ENCODE data around the gene NADK. TPM values are rescaled to one million over a fixed set of nuclear protein-coding genes. Genes with fewer than 3 reads are reported as not detected.
"Not testable (repeated sequence)": the region's sequence is repeated elsewhere in the genome, so short reads cannot be mapped to it uniquely, and the experiment has no call there.

NADK gene
- total RNA-seq, 1 experiment from 2014 or later: 93.4 TPM

GRCh38 chr1:1738799-1739337 is 39.4 kb downstream of the NADK start:
- H3K79me2 ChIP-seq (ENCODE audit: insufficient read depth, low read length); H3K4me1 ChIP-seq (ENCODE audit: control insufficient read depth in 1 of 2, insufficient read depth in 2 of 2, low read length in 2 of 2); CTCF ChIA-PET; H3K9ac ChIP-seq (ENCODE audit: low read length); H2AFZ ChIP-seq (ENCODE audit: low read depth, low read length, poor library complexity, severe bottlenecking); H3K4me2 ChIP-seq (ENCODE audit: low read length); H3K36me3 ChIP-seq (ENCODE audit: control insufficient read depth in 1 of 2, insufficient read depth in 2 of 2, low read length in 2 of 2); intact Hi-C loops (cut with micrococcal nuclease); H3K27ac ChIP-seq (ENCODE audit: low read depth, low read length); DNase-seq (ENCODE audit: low read depth, low spot score); ATAC-seq; H3K9me2 ChIP-seq (ENCODE audit: insufficient read depth); H3K9me3 ChIP-seq (ENCODE audit: control insufficient read depth in 1 of 2, insufficient read depth in 1 of 2, low read depth in 1 of 2, low read length in 2 of 2); BruUV-seq (replicated peaks); H3K27me3 ChIP-seq (ENCODE audit: insufficient read depth, low read length); H3K4me3 ChIP-seq (replicated peaks in 1 of 2; ENCODE audit: low read depth in 1 of 2, low read length in 2 of 2); POLR2A ChIA-PET; H4K20me1 ChIP-seq (ENCODE audit: insufficient read depth); RAD21 ChIA-PET (ENCODE audit: low non-redundant PET in 1 of 2, low total read pairs in 2 of 2, uncharacterized antibody in 2 of 2, unreplicated experiment in 2 of 2): not testable (repeated sequence)

- H3K9ac ChIP-seq (ENCODE audit: low read length); H3K9me2 ChIP-seq (ENCODE audit: insufficient read depth); RAD21 ChIA-PET (ENCODE audit: low non-redundant PET in 1 of 2, low total read pairs in 2 of 2, uncharacterized antibody in 2 of 2, unreplicated experiment in 2 of 2); H3K79me2 ChIP-seq (ENCODE audit: insufficient read depth, low read length); H3K4me1 ChIP-seq (ENCODE audit: control insufficient read depth in 1 of 2, insufficient read depth in 2 of 2, low read length in 2 of 2); H3K9me3 ChIP-seq (ENCODE audit: control insufficient read depth in 1 of 2, insufficient read depth in 1 of 2, low read depth in 1 of 2, low read length in 2 of 2); H3K36me3 ChIP-seq (ENCODE audit: control insufficient read depth in 1 of 2, insufficient read depth in 2 of 2, low read length in 2 of 2); H3K27ac ChIP-seq (ENCODE audit: low read depth, low read length); H3K27me3 ChIP-seq (ENCODE audit: insufficient read depth, low read length); DNase-seq (ENCODE audit: low read depth, low spot score); ATAC-seq; BruUV-seq (replicated peaks); intact Hi-C loops (cut with micrococcal nuclease); H3K4me3 ChIP-seq (replicated peaks in 1 of 2; ENCODE audit: low read depth in 1 of 2, low read length in 2 of 2); H2AFZ ChIP-seq (ENCODE audit: low read depth, low read length, poor library complexity, severe bottlenecking); POLR2A ChIA-PET; H3K4me2 ChIP-seq (ENCODE audit: low read length); CTCF ChIA-PET; H4K20me1 ChIP-seq (ENCODE audit: insufficient read depth): not testable (repeated sequence)
These were observed 40.3 kb downstream of the NADK start for GRCh38 chr1:1737675-1738590.

GRCh38 chr1:1732381-1732780 is 45.9 kb downstream of the NADK start:
- Histone ChIP-seq H3K9me2 (ENCODE audit: insufficient read depth) (no peaks in the 10 kb centered on the region), H3K36me3 (ENCODE audit: control insufficient read depth in 1 of 2, insufficient read depth in 2 of 2, low read length in 2 of 2) (peaks cover 0 to 4% of the 10 kb centered on the region in 2 experiments; a peak in 1 of 4 replicates), H3K4me1 (ENCODE audit: control insufficient read depth in 1 of 2, insufficient read depth in 2 of 2, low read length in 2 of 2) (no peaks in the 10 kb centered on the region), H2AFZ (ENCODE audit: low read depth, low read length, poor library complexity, severe bottlenecking) (no peak overlapping the region), H4K20me1 (ENCODE audit: insufficient read depth) (no peaks in the 10 kb centered on the region), H3K27ac (ENCODE audit: low read depth, low read length) (no peak overlapping the region), H3K4me3 (replicated peaks in 1 of 2; ENCODE audit: low read depth in 1 of 2, low read length in 2 of 2) (no peak overlapping the region), H3K9me3 (ENCODE audit: control insufficient read depth in 1 of 2, insufficient read depth in 1 of 2, low read depth in 1 of 2, low read length in 2 of 2) (no peaks in the 10 kb centered on the region), H3K9ac (ENCODE audit: low read length) (no peak overlapping the region), H3K4me2 (ENCODE audit: low read length) (no peak overlapping the region), H3K27me3 (ENCODE audit: insufficient read depth, low read length) (no peaks in the 10 kb centered on the region), H3K79me2 (ENCODE audit: insufficient read depth, low read length) (no peaks in the 10 kb centered on the region)
- DNase-seq (ENCODE audit: low read depth, low spot score) (no peak), ATAC-seq (no peak)
- intact Hi-C loops (cut with micrococcal nuclease): no loop called here
- no TSS peak for BruUV-seq (replicated peaks)
- TF ChIP-seq POLR2A (IDR thresholded peaks at IDR 0.05; ENCODE audit: borderline replicate concordance, extremely low read depth, insufficient read depth, insufficient read length) (no peak), SIN3A (IDR thresholded peaks at IDR 0.05; ENCODE audit: low read depth) (no peak)
- ChIA-PET CTCF (no interaction called here), POLR2A (no interaction called here), RAD21 (ENCODE audit: low non-redundant PET in 1 of 2, low total read pairs in 2 of 2, uncharacterized antibody in 2 of 2, unreplicated experiment in 2 of 2) (no interaction called here)
